CMK (cell line): Measurements from ENCODE around the gene ZFAND6.

Experiments used
- DNase-seq: peaks from one replicate; pipeline ENCODE4 v3.0.0-alpha.2; 2010; ENCODE audit warnings: low read depth

The ZFAND6 gene

DNA sequence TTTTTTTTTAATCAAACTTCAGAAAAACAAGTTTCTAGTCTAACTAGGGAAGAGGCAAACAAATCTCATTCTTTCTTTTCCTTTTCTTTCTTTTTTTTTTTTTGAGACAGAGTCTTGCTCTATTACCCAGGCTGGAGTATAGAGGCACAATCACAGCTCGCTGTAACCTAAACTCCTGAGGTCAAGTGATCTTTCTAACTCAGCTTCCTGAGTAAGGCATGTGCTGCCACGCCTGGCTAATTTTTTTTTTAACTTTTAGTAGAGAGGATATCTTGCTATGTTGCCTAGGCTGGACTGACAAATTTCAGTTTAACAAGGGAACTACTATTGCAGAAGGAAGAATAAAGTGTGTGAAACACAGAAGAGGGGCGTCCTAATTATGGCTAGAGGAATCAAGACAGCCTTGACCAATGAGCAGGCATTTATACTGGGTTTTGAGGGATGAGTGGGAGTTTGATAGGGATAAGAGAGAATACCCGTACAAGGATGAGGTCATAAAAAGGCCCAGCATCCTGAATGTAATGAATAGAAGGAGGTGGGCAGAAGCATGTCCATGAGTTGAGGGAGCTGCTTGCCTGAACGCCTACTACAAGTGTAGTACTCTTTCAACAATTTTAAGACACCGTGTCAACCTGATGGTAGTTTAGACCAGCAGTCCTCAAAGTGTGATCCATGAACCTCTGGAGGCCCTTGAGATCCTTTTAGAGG lies 6.7 kb upstream of the ZFAND6 start:
- DNase-seq, result no peak

DNA sequence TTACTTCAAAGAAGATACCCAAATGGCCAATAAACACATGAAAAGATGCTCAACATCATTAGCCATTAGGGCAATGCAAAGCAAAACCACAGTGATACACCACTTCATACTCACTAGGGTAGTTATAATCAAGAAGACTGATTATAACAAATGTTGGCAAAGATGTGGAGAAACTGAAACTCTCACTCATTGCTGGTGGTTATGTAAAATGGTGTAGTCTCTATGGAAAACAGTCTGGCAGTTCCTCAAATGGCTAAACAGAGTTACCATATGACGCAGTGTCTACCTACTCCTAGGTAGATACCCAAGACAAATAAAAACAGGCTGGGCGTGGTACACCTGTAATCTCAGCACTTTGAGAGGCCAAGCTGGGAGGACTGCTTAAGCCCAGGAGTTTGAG lies 3.5 kb upstream of the ZFAND6 start:
- no peak for DNase-seq

GRCh38 chr15:80058044-80058443 lies 1.4 kb upstream of the ZFAND6 start:
- DNase-seq, result no peak

- no peak for DNase-seq
These were observed 395 bp downstream of the ZFAND6 start for GRCh38 chr15:80059786-80060355.

DNA sequence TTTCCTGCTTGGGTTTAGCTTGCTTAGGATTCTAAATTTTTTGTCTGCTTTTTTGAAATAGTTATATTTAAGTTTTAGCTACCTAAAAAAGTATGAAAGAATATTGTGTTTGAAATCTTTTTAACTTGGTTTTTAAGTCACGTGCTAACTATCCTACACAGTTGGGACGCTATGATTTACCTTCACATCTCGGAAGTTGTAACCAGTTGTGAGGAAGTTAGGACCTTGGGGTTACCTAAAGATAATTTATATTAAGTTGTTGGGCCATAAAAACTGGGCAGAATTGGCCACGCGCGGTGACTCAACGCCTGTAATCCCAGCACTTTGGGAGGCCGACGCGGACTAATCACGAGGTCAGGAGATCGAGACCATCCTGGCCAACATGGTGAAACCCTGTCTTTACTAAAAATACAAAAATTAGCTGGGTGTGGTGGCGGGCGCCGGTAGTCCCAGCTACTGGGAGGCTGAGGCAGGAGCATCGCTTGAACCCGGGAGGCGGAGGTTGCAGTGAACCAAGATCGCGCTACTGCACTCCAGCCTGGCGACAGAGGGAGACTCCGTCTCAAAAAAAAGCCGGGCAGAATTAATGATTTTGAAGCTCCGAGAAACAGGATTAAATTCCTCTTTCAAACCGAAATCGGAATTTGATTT lies 1.0 kb downstream of the ZFAND6 start:
- DNase-seq, result no peak

DNA sequence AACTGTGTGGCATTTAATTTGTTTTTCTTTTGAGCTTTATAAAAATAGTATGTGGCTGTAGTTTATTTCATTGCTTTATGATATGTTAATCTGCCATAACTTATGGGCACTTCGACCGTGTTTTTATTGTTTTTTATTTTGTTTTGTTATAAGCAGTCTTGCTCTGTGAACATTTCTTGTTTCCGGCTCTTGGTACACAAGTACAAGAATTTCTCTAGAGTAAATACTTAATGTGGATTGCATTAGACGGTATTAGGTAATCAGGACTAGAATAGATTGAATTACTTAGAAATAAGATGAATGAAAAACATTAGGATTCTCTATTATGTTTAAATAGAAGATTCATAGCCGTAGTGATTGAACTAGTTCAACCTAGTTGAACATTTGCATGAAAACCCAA lies 2.1 kb downstream of the ZFAND6 start:
- DNase-seq, result no peak

- no peak for DNase-seq
These were observed 7.4 kb downstream of the ZFAND6 start for GRCh38 chr15:80066912-80067311.

DNA sequence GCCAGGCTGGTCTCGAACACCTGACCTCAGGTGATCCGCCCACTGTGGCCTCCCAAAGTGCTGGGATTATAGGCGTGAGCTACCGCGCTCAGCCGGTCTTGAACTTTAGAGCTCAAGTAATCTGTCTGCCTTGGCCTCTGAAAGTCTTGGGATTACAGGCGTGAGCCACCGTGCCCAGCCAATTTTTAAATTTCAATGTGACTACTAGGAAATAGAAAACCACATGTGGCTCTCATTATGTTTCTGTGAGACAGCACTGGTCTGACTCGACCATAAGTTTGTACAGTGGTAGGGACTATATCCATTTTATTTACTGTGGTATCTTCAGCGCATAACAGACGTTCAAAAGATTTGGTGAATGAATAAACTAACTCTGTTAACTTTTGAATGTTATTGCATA lies 9.1 kb downstream of the ZFAND6 start:
- DNase-seq, result no peak

DNA sequence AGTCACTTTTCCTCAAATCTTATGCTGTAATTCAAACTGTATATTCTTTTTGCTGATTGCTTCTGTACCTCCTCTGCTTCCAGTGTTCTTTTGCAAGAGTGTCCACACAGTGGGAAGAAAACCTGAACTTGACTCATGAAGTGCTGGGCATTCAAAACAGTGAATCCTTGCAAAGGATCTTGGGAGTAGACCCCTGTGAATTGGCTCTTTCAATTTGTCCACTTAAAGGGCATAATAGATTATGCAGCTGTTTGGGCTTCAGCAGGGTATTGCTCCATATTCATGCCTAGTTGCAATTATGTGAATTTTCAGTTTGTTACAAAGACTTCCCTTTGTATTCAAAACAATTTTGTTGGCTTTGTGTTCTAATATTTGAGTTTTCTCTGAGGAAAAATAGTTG lies 11.4 kb downstream of the ZFAND6 start:
- no peak for DNase-seq

GRCh38 chr15:80071652-80072051 lies 12.2 kb downstream of the ZFAND6 start:
- no peak for DNase-seq

GRCh38 chr15:80072285-80072994 lies 13.0 kb downstream of the ZFAND6 start:
- DNase-seq, result no peak

DNA sequence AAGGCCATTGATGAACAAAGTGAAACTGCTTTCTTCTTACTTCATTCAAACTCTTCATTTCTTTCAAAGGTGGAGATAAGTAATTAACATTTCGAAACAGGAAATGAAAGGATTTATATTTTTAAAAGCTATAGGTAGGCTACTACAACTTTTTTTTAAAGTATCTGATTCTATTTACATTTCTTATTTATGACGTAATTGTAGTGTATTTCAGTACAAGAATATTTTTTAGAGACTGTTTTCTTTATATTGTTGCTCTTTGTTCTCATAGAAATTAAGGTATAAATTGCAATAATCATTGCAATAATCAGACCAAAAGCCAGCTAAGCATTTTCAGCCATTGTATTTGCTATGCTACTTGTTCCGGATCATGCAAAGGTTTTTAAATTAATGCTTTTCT lies 13.7 kb downstream of the ZFAND6 start:
- no peak for DNase-seq

GRCh38 chr15:80076321-80077318 lies 17.1 kb downstream of the ZFAND6 start:
- no peak for DNase-seq

DNA sequence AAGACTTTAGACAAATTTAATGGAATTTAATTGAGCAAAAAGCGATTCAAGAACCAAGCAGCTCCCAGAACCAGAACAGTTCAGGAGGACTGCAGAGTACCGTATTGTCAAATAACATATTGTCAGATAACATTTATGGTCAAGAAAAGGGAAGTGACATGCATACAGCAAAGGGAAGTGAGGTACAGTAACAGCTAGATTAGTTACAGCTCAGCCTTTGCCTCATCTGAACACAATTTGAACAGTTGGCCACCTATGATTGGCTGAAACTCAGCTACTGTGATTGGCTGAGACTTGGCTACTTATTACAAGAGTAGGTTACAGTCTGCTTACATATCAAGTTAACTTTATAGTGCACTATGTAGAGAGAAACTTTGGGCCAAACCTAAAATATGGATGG lies 21.9 kb downstream of the ZFAND6 start:
- peak; percentile 52 for DNase-seq

GRCh38 chr15:80087104-80087503 lies 27.6 kb downstream of the ZFAND6 start:
- no peak for DNase-seq

- no peak for DNase-seq
These were observed 30.6 kb downstream of the ZFAND6 start for GRCh38 chr15:80090041-80090440.

- no peak for DNase-seq
These were observed 31.5 kb downstream of the ZFAND6 start for GRCh38 chr15:80090879-80091503.

DNA sequence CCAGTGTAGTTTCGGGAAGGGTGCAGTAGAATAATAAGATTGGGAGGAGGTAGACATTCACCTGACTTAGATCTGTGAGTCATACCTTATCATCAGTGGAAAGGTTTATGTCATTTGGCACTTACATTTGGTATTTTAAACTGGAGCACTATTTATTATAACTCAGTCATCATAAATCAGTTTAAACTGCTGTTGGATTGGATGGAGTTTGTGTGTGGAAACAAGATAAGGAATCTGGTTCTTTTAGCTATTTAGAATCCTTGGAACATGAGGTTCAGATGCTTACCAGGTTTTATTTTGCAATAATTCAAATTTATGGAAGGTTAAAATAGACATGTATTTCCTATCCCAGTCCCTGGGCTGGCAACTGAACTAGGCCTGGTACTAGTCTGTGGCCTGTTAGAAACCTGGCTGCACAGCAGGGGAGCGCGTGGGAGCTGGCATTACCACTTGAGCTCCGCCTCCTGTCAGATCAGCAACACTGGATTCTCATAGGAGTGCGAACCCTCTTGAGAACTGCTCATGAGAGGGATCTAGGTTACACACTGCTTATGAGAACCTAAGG lies 34.5 kb downstream of the ZFAND6 start:
- no peak for DNase-seq

GRCh38 chr15:80095511-80095910 lies 36.0 kb downstream of the ZFAND6 start:
- DNase-seq, result no peak

DNA sequence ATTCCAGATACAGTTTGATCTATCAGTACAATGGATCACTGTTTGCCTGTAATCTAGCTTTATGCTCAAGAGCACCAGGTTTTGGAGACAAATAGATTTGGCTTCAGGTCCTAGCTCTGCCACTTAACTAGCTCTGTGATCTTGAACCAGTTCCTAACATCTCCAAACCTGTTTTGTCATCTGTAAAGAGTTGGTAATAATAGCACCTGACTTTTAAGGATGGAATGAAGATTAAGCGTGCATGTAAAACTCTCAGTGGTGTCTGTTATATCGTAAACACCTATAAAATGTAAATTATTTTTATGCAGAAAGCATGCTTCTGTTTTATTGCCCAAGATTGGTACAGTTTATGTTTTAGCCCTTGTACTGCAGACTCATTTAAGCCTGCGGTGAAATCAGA lies 36.5 kb downstream of the ZFAND6 start:
- no peak for DNase-seq

GRCh38 chr15:80098341-80098740 lies 38.9 kb downstream of the ZFAND6 start:
- DNase-seq, result no peak
